A673 (cell line): ENCODE measurements around the gene SMIM38. TPM values are rescaled to one million over a fixed set of nuclear protein-coding genes. Genes with fewer than 3 reads are reported as not detected.

Experiments
- BruUV-seq: library from RNA; stranded (reverse); fragments of 400-500 nt; replicated peaks from 2 replicates; lab custom pipeline; 2021; lab: Mats Ljungman, UMichigan
- CTCF ChIA-PET: fragments of 300-600 bp; sonication (Branson Sonifier 250); formaldehyde crosslinking; loops from one replicate; lab custom pipeline; 2022; ENCODE audit warnings: antibody characterized with exemption; lab: Charles Lee
- POLR2A ChIA-PET: fragments of 300-600 bp; sonication (Branson Sonifier 250); formaldehyde crosslinking; loops from one replicate; lab custom pipeline; 2022; ENCODE audit warnings: antibody characterized with exemption; ENCODE audit not compliant: low non-redundant PET; lab: Charles Lee
- DNase-seq: peaks from one replicate; pipeline ENCODE4 v3.0.0-alpha.2; 2015; ENCODE audit warnings: low spot score
- H3K27ac ChIP-seq: fragments of 200-600 bp; sonication (generic); 2 replicates; pipeline ENCODE4 v1.5.1; 2016; ENCODE audit warnings: mixed run types, low read depth, mild to moderate bottlenecking, mixed read lengths, antibody characterized with exemption, low read length; ENCODE audit not compliant: poor library complexity, severe bottlenecking
- H3K27me3 ChIP-seq: fragments of 200-600 bp; sonication (generic); replicated peaks from 2 replicates; pipeline ENCODE4 v1.6.1; 2017; ENCODE audit warnings: mixed run types, low read depth, mild to moderate bottlenecking, mixed read lengths, antibody characterized with exemption, low read length; ENCODE audit not compliant: insufficient read depth, poor library complexity
- H3K36me3 ChIP-seq: fragments of 200-600 bp; sonication (generic); 2 replicates; pipeline ENCODE4 v1.6.1; 2016; ENCODE audit warnings: mixed run types, mild to moderate bottlenecking, mixed read lengths, antibody characterized with exemption, low read length; ENCODE audit not compliant: insufficient read depth, poor library complexity, severe bottlenecking
- H3K4me1 ChIP-seq: fragments of 200-600 bp; sonication (generic); 2 replicates; pipeline ENCODE4 v1.6.1; 2017; ENCODE audit warnings: mixed run types, mild to moderate bottlenecking, mixed read lengths, antibody characterized with exemption, low read length; ENCODE audit not compliant: insufficient read depth, poor library complexity, severe bottlenecking
- H3K4me3 ChIP-seq: fragments of 200-600 bp; sonication (generic); 2 replicates; pipeline ENCODE4 v1.5.1; 2016; ENCODE audit warnings: low read depth, mixed run types, mild to moderate bottlenecking, mixed read lengths, low read length; ENCODE audit not compliant: poor library complexity, severe bottlenecking
- H3K9me3 ChIP-seq: fragments of 200-600 bp; sonication (generic); 2 replicates; pipeline ENCODE4 v1.6.1; 2016; ENCODE audit warnings: mixed run types, low read depth, mild to moderate bottlenecking, mixed read lengths, antibody characterized with exemption, low read length; ENCODE audit not compliant: poor library complexity, severe bottlenecking
- CTCF ChIP-seq: fragments of 300-800, 200-600 bp; sonication (generic); conservative IDR thresholded peaks from 2 replicates; pipeline ENCODE4 v1.5.1; 2017; ENCODE audit warnings: low read depth, mild to moderate bottlenecking, antibody characterized with exemption, low read length, moderate library complexity, mixed read lengths
- EZH2 ChIP-seq: fragments of 200-600 bp; sonication (generic); IDR thresholded peaks from 2 replicates; pipeline ENCODE4 v1.6.1; 2017; ENCODE audit warnings: borderline replicate concordance, low read depth, mild to moderate bottlenecking, mixed read lengths, antibody characterized with exemption, low read length; ENCODE audit not compliant: poor library complexity, severe bottlenecking
- intact Hi-C: fragments of 100-400 bp; cut with micrococcal nuclease; formaldehyde crosslinking; loops from one replicate; pipeline ENCODE4 v1.10.0; 2022; ENCODE audit not compliant: unreplicated experiment
- total RNA-seq: library from RNA; stranded (reverse); gene quantifications from 2 replicates; pipeline ENCODE4 v1.2.3, GENCODE V29; 2021

SMIM38 gene
- total RNA-seq, 1 experiment from 2014 or later: 0.88 TPM

GRCh38 chr11:69120096-69120875 lies 35.4 kb upstream of the SMIM38 start:
- peaks cover 20% of the 10 kb centered on the region for H3K4me1 ChIP-seq
- DNase-seq: no peak
- BruUV-seq: no TSS peak
- no peaks in the 10 kb centered on the region for H3K27me3 ChIP-seq
- TF ChIP-seq EZH2 (no peak), CTCF (no peak)
- ChIA-PET POLR2A (no interaction called here), CTCF (interaction anchor here (1.2 kb wide), 1 partner anchor 12 kb away, joined by 3 read pairs; no protein-coding TSS in a partner anchor)
- no peaks in the 10 kb centered on the region for H3K36me3 ChIP-seq
- H3K9me3 ChIP-seq: no peaks in the 10 kb centered on the region
- intact Hi-C loops: no loop called here
- no peak overlapping the region for H3K4me3 ChIP-seq
- H3K27ac ChIP-seq: no peak overlapping the region

GRCh38 chr11:69121021-69121420 lies 34.7 kb upstream of the SMIM38 start:
- no peaks in the 10 kb centered on the region for H3K9me3 ChIP-seq
- no peak overlapping the region for H3K27ac ChIP-seq
- no peak overlapping the region for H3K4me3 ChIP-seq
- POLR2A ChIA-PET: no interaction called here
- CTCF ChIA-PET: interaction anchor here (1.2 kb wide), 1 partner anchor 11 kb away, joined by 3 read pairs; no protein-coding TSS in a partner anchor
- H3K4me1 ChIP-seq: peaks cover 20% of the 10 kb centered on the region
- H3K36me3 ChIP-seq: no peaks in the 10 kb centered on the region
- DNase-seq: no peak
- intact Hi-C loops: no loop called here
- no peak for TF ChIP-seq CTCF
- TF ChIP-seq EZH2: no peak
- no TSS peak for BruUV-seq
- no peaks in the 10 kb centered on the region for H3K27me3 ChIP-seq

- Histone ChIP-seq H3K27ac (no peak overlapping the region), H3K9me3 (no peaks in the 10 kb centered on the region), H3K27me3 (no peaks in the 10 kb centered on the region), H3K4me3 (no peak overlapping the region), H3K4me1 (peaks cover 20% of the 10 kb centered on the region), H3K36me3 (no peaks in the 10 kb centered on the region)
- POLR2A ChIA-PET: no interaction called here
- CTCF ChIA-PET: interaction anchor here (1.2 kb wide), 1 partner anchor 10 kb away, joined by 3 read pairs; no protein-coding TSS in a partner anchor
- TF ChIP-seq CTCF: no peak
- no peak for DNase-seq
- intact Hi-C loops: no loop called here
- BruUV-seq: no TSS peak
Observed at GRCh38 chr11:69121621-69122325, 34.0 kb upstream of the SMIM38 start.
